ENCODE measurements around the gene CRHR1.

Gene CRHR1

DNA sequence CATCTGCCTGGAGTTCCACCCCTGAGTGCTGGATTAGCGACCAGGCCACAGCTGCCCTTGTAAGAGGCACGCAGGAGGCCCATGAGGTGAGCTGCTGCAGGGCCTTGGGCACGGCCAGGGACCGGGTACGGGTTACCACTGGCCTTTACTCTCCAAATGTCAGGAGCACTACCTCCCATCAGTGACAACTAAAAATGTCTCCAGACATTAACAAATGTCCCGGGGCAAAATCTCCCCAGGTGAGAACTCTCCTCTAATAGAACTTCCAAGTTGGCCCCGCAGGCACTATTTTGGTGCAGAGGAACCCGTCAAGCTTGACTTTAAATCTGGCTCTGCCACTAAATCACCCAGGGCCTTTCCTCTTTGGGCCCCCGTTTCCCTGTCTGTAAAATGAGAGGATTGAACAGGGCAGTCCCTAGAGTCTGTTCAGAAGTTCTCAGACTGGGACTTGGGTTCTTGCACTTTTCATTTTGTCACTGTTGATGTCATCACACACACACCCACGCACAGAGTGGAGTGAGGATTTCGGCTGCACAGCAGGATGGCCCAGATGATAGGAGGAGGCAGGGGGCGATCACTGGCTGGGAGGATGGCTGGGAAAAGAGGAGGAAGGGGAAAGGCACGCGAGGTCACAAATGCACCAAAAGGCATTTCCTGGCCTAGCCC, 85.7 kb downstream of the CRHR1 start:
- TF ChIP-seq, protein P1, sequence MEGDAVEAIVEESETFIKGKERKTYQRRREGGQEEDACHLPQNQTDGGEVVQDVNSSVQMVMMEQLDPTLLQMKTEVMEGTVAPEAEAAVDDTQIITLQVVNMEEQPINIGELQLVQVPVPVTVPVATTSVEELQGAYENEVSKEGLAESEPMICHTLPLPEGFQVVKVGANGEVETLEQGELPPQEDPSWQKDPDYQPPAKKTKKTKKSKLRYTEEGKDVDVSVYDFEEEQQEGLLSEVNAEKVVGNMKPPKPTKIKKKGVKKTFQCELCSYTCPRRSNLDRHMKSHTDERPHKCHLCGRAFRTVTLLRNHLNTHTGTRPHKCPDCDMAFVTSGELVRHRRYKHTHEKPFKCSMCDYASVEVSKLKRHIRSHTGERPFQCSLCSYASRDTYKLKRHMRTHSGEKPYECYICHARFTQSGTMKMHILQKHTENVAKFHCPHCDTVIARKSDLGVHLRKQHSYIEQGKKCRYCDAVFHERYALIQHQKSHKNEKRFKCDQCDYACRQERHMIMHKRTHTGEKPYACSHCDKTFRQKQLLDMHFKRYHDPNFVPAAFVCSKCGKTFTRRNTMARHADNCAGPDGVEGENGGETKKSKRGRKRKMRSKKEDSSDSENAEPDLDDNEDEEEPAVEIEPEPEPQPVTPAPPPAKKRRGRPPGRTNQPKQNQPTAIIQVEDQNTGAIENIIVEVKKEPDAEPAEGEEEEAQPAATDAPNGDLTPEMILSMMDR (IDR thresholded peaks at IDR 0.05; ENCODE audit: low read depth, low read length): no peak
- in situ Hi-C loops (cut with HindIII; ENCODE audit: low sequenced_read_pairs): no loop called here
- no peak overlapping the region for H3K4me3 ChIP-seq (ENCODE audit: low read depth, low read length)
- DNase-seq (ENCODE audit: low read depth, low spot score): no peak

DNA sequence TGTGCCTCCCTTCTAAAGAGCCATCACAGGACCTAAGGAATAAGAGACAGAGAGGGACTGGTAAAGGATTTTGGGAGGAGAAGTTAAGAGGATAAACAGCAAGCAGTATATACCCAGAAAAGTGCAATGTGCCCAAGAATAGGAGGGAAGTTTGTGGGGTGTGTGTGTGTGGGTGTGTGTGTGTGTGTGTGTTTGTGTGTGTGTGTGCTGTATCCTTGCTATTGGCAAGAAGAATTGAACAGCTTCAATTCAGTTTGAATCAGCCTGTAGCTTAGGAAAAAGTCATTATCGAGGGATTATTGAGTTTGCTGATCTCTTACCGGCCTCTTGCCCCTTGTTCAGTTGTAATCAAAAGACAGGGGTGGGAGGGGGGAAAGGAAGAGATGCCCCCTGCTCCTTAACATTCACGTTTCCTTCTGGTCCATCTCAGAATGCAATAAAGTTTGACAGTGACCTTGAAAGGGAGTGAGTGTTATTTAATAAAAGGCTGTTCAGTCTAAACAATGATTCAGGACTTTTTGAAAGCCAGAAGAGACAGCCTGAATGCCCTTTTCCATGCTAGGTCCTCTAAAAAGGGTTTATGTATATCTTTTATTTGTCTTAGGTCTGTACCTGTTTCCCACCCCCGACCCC, 86.3 kb downstream of the CRHR1 start:
- TF ChIP-seq, protein P1 (IDR thresholded peaks at IDR 0.05; ENCODE audit: low read depth, low read length): no peak
- in situ Hi-C loops (cut with HindIII; ENCODE audit: low sequenced_read_pairs): no loop called here
- no peak overlapping the region for H3K4me3 ChIP-seq (ENCODE audit: low read depth, low read length)
- no peak for DNase-seq (ENCODE audit: low read depth, low spot score)

DNA sequence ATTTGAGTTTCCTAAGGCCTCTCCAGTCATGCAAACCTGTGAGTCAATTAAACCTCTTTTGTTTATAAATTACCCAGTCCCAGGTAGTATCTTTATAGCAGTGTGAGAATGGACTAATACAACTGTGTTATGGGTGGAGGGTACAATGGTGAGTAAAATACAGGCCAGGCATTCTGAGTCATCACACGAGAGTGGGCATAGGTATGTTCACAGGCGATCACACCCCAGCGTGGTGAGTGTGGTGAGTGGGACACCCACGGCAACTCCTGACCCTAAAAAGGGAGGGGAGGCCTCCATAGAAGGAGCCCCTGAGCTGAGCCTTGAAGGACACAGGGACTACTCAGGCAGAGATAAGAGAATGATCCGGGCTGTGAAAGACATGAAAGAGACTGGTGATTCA, 87.6 kb downstream of the CRHR1 start:
- DNase-seq (ENCODE audit: low read depth, low spot score): no peak
- H3K4me3 ChIP-seq (ENCODE audit: low read depth, low read length): no peak overlapping the region
- TF ChIP-seq, protein P1 (IDR thresholded peaks at IDR 0.05; ENCODE audit: low read depth, low read length): no peak
- in situ Hi-C loops (cut with HindIII; ENCODE audit: low sequenced_read_pairs): no loop called here

DNA sequence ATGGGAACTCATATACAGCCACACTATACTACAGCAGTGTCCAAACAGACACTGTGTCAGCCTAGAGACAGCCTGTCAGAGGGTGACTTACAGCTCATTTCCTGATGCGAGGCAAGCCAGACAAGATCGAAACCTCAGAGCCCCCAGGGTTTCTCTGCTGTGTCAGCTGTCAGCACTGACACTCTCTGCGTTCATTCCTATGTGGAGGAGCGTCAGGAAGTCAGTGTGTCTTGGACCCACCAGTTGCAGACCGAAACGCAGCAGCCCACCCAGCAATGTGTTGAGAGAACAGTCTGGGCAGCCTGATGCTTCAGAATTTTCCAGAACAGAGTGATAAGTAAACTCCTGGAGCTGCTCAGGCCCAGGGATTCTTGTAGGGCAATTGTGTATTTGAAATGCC, 89.6 kb downstream of the CRHR1 start:
- DNase-seq (ENCODE audit: low read depth, low spot score): no peak
- TF ChIP-seq, protein P1 (IDR thresholded peaks at IDR 0.05; ENCODE audit: low read depth, low read length): no peak
- in situ Hi-C loops (cut with HindIII; ENCODE audit: low sequenced_read_pairs): no loop called here
- H3K4me3 ChIP-seq (ENCODE audit: low read depth, low read length): no peak overlapping the region

DNA sequence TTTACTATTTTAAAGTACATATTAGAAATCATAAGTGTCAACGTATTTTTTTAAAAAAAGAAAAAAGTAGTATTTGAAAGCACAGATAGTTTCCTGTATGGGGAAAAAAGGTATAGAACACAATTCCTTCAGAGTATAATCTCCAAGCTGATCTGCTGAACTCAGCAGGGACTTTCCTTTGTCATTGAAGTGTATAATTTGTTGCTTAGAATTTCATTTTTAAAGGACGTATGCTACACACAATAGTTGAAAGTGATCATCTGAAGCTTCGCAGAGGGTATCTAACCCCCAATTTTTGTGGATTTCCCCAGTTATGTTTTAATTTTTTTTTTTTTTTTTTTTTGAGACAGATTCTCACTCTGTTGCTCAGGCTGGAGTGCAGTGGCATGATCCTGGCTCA, 90.0 kb downstream of the CRHR1 start:
- no peak overlapping the region for H3K4me3 ChIP-seq (ENCODE audit: low read depth, low read length)
- TF ChIP-seq, protein P1 (IDR thresholded peaks at IDR 0.05; ENCODE audit: low read depth, low read length): no peak
- in situ Hi-C loops (cut with HindIII; ENCODE audit: low sequenced_read_pairs): no loop called here
- no peak for DNase-seq (ENCODE audit: low read depth, low spot score)

DNA sequence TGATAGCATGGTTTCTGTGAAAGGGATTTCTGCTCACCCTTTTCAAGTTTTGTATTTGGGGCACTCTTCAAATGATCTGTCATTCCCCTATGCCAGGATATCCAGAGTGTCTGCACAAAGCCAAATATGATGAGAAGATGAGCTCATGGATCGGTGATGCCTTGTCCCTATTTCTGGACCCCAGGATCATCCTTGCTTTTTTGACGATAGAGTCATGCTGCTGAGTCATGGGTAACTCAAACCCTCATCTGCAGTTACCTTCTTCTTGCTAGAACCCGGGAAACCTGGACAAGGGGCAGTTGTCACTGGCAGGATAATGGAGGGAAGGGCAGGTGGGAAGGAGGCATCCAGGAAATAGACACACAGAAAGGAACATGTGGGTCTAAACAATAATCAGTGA, 92.4 kb downstream of the CRHR1 start:
- no peak for DNase-seq (ENCODE audit: low read depth, low spot score)
- in situ Hi-C loops (cut with HindIII; ENCODE audit: low sequenced_read_pairs): no loop called here
- TF ChIP-seq, protein P1 (IDR thresholded peaks at IDR 0.05; ENCODE audit: low read depth, low read length): no peak

More for the DNA sequence above, 92.4 kb downstream of the CRHR1 start:
- H3K4me3 ChIP-seq (ENCODE audit: low read depth, low read length): no peak overlapping the region
